Erythroblast (primary cell): ENCODE measurements around the gene S100A9.

ENCODE experiments used
- GATA1 ChIP-seq: IDR thresholded peaks from 2 replicates; pipeline ENCODE4 v1.6.1; 2011; ENCODE audit warnings: low read depth, mild to moderate bottlenecking, control low read depth, low read length, moderate library complexity
- POLR2A ChIP-seq: IDR thresholded peaks from 2 replicates; pipeline ENCODE4 v1.6.1; 2011; ENCODE audit warnings: mild to moderate bottlenecking, low read length

- TF ChIP-seq POLR2A (no peak), GATA1 (no peak)
Observed at GRCh38 chr1:153345187-153346076, 12.2 kb upstream of the S100A9 start.
